ENCODE data around the gene TMEM258. TPM values are rescaled to one million over a fixed set of nuclear protein-coding genes. Genes with fewer than 3 reads are reported as not detected.

TMEM258 gene
- total and polyA plus RNA-seq, 9 of the 15 experiments (the other 6 are each of a cell fraction or from before 2014, with no cell fraction given) = 97.2 to 856 (median 231) TPM

GRCh38 chr11:61749591-61750217, 42.7 kb downstream of the TMEM258 start (continued):
- TF ChIP-seq, protein P1, sequence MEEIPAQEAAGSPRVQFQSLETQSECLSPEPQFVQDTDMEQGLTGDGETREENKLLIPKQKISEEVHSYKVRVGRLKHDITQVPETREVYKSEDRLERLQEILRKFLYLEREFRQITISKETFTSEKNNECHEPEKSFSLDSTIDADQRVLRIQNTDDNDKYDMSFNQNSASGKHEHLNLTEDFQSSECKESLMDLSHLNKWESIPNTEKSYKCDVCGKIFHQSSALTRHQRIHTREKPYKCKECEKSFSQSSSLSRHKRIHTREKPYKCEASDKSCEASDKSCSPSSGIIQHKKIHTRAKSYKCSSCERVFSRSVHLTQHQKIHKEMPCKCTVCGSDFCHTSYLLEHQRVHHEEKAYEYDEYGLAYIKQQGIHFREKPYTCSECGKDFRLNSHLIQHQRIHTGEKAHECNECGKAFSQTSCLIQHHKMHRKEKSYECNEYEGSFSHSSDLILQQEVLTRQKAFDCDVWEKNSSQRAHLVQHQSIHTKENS (CRISPR knock-in tag; IDR thresholded peaks at IDR 0.05) = no peak
- TF ChIP-seq MEF2D (tag; conservative IDR thresholded peaks at IDR 0.05; ENCODE audit: low read depth) (no peak), HCFC1 (IDR thresholded peaks at IDR 0.05; ENCODE audit: low read depth, low read length) (no peak), ZSCAN32 (CRISPR knock-in tag; IDR thresholded peaks at IDR 0.05) (no peak), CSDE1 (IDR thresholded peaks at IDR 0.05) (no peak), PHF21A (IDR thresholded peaks at IDR 0.05; ENCODE audit: borderline replicate concordance, low read depth) (peak; percentile 62; the same call in 1 of the 2 replicates), BDP1 (IDR thresholded peaks at IDR 0.05; ENCODE audit: insufficient read depth, insufficient read length) (no peak), NBN (IDR thresholded peaks at IDR 0.05; ENCODE audit: low read depth) (no peak), NR1H2 (CRISPR knock-in tag; IDR thresholded peaks at IDR 0.05) (no peak), SMARCA4 (IDR thresholded peaks at IDR 0.05) (peak; percentile 73), RHOXF2B (CRISPR knock-in tag; conservative IDR thresholded peaks at IDR 0.05) (no peak), ETV1 (tag; conservative IDR thresholded peaks at IDR 0.05; ENCODE audit: low read depth) (no peak), TAF7 (tag; IDR thresholded peaks at IDR 0.05) (no peak), PTTG1 (tag; IDR thresholded peaks at IDR 0.05; ENCODE audit: low read depth) (no peak)
- TF ChIP-seq, protein P2, sequence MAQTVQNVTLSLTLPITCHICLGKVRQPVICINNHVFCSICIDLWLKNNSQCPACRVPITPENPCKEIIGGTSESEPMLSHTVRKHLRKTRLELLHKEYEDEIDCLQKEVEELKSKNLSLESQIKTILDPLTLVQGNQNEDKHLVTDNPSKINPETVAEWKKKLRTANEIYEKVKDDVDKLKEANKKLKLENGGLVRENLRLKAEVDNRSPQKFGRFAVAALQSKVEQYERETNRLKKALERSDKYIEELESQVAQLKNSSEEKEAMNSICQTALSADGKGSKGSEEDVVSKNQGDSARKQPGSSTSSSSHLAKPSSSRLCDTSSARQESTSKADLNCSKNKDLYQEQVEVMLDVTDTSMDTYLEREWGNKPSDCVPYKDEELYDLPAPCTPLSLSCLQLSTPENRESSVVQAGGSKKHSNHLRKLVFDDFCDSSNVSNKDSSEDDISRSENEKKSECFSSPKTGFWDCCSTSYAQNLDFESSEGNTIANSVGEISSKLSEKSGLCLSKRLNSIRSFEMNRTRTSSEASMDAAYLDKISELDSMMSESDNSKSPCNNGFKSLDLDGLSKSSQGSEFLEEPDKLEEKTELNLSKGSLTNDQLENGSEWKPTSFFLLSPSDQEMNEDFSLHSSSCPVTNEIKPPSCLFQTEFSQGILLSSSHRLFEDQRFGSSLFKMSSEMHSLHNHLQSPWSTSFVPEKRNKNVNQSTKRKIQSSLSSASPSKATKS (CRISPR knock-in tag; IDR thresholded peaks at IDR 0.05) = no peak
- TF ChIP-seq, protein P3, sequence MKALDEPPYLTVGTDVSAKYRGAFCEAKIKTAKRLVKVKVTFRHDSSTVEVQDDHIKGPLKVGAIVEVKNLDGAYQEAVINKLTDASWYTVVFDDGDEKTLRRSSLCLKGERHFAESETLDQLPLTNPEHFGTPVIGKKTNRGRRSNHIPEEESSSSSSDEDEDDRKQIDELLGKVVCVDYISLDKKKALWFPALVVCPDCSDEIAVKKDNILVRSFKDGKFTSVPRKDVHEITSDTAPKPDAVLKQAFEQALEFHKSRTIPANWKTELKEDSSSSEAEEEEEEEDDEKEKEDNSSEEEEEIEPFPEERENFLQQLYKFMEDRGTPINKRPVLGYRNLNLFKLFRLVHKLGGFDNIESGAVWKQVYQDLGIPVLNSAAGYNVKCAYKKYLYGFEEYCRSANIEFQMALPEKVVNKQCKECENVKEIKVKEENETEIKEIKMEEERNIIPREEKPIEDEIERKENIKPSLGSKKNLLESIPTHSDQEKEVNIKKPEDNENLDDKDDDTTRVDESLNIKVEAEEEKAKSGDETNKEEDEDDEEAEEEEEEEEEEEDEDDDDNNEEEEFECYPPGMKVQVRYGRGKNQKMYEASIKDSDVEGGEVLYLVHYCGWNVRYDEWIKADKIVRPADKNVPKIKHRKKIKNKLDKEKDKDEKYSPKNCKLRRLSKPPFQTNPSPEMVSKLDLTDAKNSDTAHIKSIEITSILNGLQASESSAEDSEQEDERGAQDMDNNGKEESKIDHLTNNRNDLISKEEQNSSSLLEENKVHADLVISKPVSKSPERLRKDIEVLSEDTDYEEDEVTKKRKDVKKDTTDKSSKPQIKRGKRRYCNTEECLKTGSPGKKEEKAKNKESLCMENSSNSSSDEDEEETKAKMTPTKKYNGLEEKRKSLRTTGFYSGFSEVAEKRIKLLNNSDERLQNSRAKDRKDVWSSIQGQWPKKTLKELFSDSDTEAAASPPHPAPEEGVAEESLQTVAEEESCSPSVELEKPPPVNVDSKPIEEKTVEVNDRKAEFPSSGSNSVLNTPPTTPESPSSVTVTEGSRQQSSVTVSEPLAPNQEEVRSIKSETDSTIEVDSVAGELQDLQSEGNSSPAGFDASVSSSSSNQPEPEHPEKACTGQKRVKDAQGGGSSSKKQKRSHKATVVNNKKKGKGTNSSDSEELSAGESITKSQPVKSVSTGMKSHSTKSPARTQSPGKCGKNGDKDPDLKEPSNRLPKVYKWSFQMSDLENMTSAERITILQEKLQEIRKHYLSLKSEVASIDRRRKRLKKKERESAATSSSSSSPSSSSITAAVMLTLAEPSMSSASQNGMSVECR (CRISPR knock-in tag; IDR thresholded peaks at IDR 0.05) = no peak
- TF ChIP-seq, protein P4, sequence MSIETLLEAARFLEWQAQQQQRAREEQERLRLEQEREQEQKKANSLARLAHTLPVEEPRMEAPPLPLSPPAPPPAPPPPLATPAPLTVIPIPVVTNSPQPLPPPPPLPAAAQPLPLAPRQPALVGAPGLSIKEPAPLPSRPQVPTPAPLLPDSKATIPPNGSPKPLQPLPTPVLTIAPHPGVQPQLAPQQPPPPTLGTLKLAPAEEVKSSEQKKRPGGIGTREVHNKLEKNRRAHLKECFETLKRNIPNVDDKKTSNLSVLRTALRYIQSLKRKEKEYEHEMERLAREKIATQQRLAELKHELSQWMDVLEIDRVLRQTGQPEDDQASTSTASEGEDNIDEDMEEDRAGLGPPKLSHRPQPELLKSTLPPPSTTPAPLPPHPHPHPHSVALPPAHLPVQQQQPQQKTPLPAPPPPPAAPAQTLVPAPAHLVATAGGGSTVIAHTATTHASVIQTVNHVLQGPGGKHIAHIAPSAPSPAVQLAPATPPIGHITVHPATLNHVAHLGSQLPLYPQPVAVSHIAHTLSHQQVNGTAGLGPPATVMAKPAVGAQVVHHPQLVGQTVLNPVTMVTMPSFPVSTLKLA (conservative IDR thresholded peaks at IDR 0.05) = peak in 1 of 2 experiments; percentile 31; a peak in 1 of 4 replicates
- TF ChIP-seq, protein P5, sequence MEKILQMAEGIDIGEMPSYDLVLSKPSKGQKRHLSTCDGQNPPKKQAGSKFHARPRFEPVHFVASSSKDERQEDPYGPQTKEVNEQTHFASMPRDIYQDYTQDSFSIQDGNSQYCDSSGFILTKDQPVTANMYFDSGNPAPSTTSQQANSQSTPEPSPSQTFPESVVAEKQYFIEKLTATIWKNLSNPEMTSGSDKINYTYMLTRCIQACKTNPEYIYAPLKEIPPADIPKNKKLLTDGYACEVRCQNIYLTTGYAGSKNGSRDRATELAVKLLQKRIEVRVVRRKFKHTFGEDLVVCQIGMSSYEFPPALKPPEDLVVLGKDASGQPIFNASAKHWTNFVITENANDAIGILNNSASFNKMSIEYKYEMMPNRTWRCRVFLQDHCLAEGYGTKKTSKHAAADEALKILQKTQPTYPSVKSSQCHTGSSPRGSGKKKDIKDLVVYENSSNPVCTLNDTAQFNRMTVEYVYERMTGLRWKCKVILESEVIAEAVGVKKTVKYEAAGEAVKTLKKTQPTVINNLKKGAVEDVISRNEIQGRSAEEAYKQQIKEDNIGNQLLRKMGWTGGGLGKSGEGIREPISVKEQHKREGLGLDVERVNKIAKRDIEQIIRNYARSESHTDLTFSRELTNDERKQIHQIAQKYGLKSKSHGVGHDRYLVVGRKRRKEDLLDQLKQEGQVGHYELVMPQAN (IDR thresholded peaks at IDR 0.05; ENCODE audit: borderline replicate concordance) = no peak

Data from K562 (cell line).